NCI-H1694 treated with DMSO at 0.1 percent for 48 hours (cell line): ENCODE data around the gene ZNRF3.
A peak's percentile ranks its signal among the peaks of the same experiment; 100 is the strongest.
"Not testable (repeated sequence)": the region's sequence is repeated elsewhere in the genome, so short reads cannot be mapped to it uniquely, and the experiment has no call there.

Experiments
- DNase-seq: peaks from one replicate; lab custom pipeline; 2025; lab: John Stamatoyannopoulos, UW

Gene ZNRF3

GRCh38 chr22:28908810-28909209, 25.4 kb downstream of the ZNRF3 start:
- DNase-seq: not testable (repeated sequence)

DNA sequence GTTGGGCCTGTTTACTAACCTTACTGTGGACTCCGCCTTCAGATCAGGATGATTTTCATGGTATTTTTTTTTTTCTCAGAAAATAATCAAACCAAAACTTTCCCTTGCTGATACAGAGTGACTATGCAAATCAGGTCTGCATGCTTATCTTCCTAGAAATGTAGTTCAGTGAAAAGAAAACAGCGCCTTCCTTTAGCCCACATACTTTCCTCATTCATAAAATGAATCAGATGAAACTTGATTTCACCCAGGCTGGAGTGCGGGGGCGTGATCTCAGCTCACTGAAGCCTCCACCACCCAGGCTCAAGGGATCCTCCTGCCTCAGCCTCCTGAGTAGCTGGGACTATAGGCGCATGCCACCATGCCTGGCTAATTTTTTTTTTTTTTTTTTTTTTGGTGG, 26.0 kb downstream of the ZNRF3 start:
- DNase-seq: no peak

DNA sequence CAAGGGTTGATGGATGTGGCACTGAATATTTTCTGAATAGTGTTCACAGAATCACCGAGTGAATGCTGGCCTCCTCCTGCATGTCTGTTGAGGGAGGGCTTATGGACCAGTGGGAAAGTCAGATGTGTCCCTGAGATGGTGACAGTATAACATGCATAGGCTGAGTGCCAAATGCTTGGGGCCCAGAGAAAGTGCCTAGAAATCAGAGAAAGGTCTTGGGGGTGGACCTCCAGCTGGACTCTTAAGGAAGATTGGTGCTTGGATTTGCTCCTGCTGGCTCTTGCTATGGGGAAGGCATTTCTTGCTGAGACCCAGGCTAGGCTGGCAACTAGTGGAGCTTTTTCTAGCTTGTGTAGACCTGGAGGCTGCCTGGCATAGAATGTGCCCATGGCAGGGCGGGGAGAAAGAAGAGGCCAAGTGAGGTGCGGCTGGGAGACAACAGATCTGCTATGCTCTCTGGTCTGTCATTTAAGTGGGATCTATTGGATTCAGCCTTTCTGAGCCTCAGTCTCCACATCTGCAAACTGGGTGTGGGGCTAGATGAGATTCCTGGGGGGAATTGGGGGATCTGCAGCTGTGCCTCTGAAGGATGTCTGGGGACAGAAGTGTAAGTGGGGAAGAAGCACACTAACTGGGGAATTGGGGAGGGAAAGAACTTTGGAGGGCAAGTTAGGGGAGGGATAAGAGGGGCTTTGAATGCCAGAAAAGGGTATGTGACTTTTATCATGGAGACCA, 27.4 kb downstream of the ZNRF3 start:
- DNase-seq: no peak

DNA sequence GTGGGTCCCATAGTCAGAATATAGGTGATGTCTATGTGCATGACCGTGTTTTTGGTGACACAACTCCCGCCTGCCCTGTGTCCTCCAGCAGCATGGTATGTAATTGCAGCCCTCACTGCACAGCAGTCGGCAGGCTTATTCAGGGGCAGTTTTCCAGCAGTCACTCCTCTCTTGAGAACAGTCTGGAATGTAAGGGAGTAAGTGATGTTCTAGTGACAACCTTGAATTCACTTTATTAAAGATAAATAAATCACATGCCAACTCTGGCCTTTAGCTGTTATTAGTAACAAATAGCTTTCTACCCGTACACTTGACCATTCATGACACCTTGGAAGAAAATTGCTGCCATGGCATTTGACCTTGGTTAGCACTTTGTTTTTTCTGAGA, 27.9 kb downstream of the ZNRF3 start:
- no peak for DNase-seq

DNA sequence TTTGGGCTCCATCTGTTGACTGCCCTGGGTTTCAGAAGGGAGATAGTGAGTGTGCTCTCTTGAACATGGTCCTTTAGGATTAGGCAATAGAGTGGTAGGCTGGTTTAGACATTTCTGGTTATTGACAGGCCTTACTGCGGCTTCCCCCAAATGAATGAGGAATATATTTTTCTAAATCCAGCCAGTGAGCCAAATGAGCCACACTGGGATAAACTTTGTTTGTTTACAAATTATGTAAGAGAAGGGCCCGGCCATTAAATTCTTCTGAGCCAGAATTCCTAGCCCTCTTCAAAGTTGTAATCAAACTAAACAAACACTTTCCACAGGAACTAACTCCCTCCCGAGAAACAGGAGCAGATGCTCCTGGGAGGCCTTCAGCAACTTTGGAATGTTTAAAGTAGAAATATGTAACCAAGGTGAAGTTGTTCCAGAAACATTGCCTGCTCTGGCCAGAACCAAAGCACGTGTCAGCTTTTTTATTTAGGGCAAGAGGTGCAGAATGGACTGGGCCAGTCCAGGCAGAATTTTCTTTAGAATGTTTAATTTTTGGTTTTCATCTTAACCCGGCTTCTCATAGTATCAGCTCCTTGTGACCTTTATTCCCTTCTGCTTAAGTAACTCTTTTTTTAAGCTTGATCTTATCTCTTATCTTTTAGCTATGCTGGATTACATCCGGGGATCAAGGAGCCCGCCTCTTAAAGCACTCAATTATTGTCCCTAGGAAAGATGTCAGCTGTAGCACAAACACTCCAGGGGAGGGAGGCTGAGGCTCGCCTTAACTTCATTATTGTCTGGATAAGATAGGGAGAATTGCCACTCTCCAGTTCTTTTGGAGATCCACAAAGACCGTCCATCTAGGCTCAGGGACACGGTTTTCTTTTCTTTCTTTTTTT, 28.7 kb downstream of the ZNRF3 start:
- no peak for DNase-seq

- DNase-seq: no peak
Observed at GRCh38 chr22:28914201-28914600, 30.8 kb downstream of the ZNRF3 start.

DNA sequence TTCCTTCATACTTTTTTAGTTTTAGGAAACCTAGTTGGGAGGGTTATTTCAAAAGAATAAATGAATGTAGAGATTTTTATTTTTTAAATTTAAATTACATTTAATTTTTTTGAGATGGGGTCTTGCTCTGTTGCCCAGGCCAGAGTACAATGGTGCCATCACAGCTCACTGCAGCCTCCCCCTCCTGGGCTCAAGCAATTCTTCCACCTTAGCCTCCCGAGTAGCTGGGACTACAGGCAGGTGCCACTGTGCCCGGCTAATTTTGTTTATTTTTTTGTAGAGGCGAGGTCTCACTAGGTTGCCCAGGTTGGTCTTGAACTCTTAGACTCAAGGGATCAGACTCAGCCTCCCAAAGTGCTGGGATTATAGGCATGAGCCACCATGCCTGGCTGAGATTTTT, 32.6 kb downstream of the ZNRF3 start:
- no peak for DNase-seq

DNA sequence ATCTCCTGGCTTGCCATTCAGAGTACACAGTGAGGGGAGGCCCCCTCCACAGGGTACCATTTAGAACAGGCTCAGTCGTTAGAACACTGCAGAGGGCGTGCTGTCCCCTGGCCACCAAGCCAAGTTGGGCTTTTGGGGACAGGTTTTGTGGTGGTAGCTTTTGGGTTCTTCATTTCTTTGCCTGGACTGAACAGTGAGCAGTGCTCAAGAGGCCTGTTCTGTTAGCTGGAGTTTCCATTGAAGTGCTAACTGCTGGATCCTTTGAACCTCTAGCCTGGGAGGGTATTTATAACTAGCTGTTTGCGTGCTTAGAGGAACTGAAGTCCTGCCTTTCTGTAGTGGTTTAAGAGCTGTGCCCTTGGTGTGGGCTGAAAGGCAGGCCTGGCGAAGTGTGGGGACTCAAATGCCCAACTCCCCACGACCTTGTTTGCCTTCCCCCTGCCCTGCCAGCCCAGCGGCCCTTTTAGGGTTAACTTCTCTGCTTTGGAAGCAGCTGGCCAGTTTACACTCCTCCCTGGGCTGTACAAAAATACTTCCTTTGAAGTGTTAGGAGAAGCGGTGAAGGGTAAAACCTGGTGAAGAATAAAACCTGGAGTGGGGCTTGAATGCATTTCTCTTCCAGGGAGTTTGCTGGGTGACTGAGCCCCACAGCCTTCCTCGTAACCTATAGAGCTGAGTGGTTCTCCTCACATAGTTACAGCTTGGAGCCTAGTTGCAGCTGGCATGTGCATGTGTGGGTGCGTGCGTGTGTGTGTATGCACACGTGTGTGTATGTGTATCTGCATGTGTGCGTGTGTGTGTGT, 34.6 kb downstream of the ZNRF3 start:
- DNase-seq: peak; percentile 13

DNA sequence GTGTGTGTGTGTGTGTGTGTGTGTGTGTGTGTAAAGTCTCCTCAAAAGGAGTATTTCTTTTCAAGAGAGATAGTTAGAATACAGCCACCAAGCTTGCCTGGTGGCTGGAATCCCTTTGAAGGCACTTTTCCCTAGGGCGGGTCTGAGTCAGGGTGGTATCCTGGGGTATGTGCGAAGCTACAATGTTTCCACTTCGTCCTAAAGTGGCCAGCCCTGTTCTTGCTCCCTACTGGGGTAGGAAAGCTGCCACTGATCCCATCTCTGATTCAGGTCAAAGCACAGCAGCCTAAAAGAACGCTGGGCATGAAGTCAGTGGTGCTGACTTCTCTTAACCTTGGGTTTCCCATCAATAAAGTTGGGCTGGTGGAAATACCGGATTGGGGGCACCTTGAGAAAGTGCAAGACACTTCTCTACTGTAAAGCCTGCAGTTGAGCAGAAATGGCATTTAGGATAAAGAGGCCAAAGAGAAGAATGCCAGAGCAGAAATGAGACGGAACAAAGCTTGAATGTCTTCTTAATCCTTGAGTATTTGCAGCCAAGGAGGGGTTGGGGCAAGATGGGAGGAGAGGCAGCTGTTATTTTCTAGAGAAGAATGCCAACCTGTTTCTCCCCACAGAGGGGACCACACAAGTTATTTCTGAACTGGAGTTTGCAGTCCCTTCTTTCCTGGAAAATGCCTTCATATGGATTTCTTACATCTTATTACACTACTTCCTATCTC, 35.3 kb downstream of the ZNRF3 start:
- no peak for DNase-seq

DNA sequence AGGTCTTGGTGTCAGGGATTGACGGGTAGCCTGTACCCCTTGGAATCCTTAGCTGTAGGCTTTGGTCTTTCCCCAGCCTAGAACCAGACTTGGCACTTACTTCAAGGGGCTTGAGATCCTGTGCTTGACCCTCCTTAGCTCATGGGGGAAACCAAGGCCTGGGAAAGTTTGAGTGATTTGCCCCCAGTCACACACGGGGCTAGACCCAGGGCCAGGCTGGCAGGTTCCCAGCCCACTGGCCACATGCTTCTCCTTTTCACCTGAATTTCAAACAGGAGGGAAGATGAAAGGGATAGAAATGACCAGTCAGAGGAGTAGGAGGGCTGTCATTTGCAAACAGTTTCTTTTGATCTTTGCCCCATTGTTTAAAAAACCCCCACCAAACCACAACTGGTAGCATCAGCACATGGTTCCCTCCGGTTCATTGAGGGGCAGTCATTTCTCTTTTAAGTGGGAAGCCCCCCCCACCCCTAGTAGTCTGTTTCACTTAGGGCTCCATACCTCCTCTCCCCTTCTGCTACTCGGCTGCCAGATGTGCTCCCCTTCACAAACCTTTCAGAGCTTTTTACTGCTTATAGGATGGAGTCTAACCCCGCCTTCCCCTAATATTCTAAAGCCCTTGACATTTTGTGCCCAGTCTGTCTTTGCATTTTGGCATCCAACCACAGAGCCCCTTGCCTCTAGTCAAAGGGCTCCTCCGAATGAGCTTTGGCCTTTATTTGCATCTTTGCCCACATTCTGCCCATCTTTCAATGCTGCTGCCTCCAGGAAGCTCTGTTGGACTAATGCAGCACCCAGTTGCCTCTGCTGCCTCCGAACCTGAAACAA, 37.6 kb downstream of the ZNRF3 start:
- no peak for DNase-seq

DNA sequence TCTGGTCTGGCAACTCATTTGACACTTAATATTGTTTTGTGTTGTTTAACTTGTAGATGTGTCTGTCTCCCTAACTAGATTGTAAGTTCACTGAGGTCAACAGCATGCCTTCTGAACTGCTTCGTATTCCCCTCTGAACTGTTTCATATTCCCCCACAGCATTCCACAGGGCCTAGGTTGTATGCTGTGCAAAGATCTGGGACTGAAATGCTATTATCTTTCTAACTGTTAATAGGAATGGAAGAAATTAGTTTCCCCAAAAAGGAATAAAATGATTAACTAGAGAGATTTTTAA, 38.2 kb downstream of the ZNRF3 start:
- DNase-seq: no peak

- DNase-seq: no peak
Observed at GRCh38 chr22:28922540-28923244, 39.3 kb downstream of the ZNRF3 start.

DNA sequence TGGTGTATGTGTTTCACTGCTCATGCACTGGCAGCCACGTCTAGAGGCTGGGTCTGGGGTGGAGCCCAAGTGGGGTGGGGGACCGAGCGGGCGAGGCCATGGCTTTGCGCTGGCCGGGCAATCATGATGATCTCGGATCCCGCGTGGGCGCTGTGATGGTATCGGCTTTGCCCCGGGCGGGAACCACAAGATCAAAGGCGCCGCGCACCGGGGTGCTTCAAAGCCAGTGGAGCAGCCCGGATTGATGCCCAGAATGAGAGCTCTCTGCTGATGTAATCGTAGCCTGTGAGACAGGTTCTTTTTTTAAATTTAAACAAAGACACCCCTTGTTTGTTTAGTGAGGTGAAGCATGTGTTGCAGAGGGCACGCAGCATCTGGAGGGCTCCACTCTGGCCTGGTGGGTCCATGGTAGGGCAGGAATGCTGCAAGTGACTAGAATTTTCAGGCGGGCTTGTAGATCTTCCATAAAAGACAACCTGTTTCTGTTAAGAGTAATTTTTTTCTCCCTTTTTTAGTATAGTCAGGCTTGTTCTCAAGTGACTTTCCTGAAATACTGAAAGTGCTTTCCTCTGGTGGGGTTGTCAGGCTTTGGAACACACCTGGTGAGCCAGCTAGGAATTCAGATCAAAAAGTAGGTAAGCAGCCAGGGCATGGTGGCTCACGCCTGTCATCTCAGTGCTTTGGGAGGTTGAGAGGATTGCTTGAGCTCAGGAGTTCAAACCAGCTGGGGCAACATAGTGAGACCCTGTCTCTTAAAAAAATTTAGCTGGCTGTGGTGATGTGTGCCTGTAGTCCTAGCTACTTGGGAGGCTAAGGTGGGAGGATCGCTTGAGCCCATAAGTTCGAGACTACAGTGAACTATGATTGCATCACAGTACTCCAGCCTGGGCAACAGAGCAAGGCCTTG, 40.7 kb downstream of the ZNRF3 start:
- DNase-seq: no peak

DNA sequence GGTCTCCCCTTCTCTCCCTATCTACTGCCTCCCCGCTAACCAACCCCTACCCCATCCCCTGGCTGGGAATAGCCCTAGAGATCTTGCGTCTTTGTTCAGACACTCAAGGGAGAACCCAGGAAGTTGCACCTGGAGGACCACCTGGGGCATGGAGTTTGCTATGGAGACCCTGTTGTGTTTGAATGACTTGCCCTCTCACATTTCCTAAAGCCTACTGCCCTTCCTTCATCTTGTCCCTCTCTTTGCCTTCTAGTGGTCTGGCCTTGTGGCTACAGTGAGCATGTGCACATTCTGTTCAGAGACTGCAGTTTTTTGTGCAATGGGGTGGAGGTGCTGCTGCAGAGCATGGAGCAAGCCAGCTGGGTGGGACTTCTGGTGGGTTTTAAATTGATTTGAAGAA, 42.5 kb downstream of the ZNRF3 start:
- no peak for DNase-seq

- DNase-seq: no peak
Observed at GRCh38 chr22:28927630-28928029, 44.3 kb downstream of the ZNRF3 start.

DNA sequence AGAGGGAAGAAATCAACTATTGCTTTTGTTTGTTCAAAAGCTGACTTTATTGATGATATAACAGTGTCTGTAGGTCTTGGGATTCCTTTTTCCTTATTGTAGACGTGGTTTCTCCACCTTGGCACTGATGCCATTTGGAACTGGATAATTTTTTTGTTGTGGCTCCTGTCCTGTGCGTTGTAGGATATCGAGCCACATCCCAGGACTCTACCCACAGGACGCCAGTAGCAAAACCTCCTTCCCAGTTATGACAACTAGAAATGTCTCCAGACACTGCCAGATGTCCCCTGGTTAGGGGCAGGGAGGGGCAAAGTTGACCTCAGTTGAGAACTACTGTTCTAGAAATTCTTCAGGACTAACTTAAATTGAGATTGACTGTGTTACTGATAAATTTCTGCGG, 45.8 kb downstream of the ZNRF3 start:
- DNase-seq: no peak

- DNase-seq: no peak
Observed at GRCh38 chr22:28930357-28931007, 47.1 kb downstream of the ZNRF3 start.

GRCh38 chr22:28931844-28932567, 48.6 kb downstream of the ZNRF3 start:
- DNase-seq: no peak
